ENCODE measurements around the gene ADAM33. TPM values are rescaled to one million over a fixed set of nuclear protein-coding genes. Genes with fewer than 3 reads are reported as not detected.
A peak's percentile ranks its signal among the peaks of the same experiment; 100 is the strongest.

ADAM33 gene
- total and polyA plus RNA-seq, 2 of the 13 experiments (the other 11 are each of a cell fraction or from before 2014, with no cell fraction given) = not detected

- TF ChIP-seq THAP8 (CRISPR knock-in tag; IDR thresholded peaks at IDR 0.05; ENCODE audit: borderline replicate concordance) (0 out of 2 replicates have a peak, but pooled peaks have one; percentile 21), ZSCAN21 (CRISPR knock-in tag; IDR thresholded peaks at IDR 0.05; ENCODE audit: borderline replicate concordance) (no peak), ZNF605 (CRISPR knock-in tag; IDR thresholded peaks at IDR 0.05) (no peak), NCOA5 (CRISPR knock-in tag; IDR thresholded peaks at IDR 0.05) (no peak), NFYC (CRISPR knock-in tag; IDR thresholded peaks at IDR 0.05) (no peak), ZBTB40 (IDR thresholded peaks at IDR 0.05) (no peak), ZBTB40 (CRISPR knock-in tag; IDR thresholded peaks at IDR 0.05) (no peak)
Measured at GRCh38 chr20:3654326-3655130, 27.3 kb downstream of the ADAM33 start (continued).
